GM19324 (cell line): ENCODE data around the gene ZDHHC7.
"Not testable (repeated sequence)": the region's sequence is repeated elsewhere in the genome, so short reads cannot be mapped to it uniquely, and the experiment has no call there.

Experiments
- ATAC-seq: cut with Tn5 transposase; IDR thresholded peaks from one replicate; pipeline ENCODE4 v1.9.1; 2021; ENCODE audit warnings: mild to moderate bottlenecking, moderate library complexity; ENCODE audit not compliant: unreplicated experiment, low FRiP score

The ZDHHC7 gene, protein sequence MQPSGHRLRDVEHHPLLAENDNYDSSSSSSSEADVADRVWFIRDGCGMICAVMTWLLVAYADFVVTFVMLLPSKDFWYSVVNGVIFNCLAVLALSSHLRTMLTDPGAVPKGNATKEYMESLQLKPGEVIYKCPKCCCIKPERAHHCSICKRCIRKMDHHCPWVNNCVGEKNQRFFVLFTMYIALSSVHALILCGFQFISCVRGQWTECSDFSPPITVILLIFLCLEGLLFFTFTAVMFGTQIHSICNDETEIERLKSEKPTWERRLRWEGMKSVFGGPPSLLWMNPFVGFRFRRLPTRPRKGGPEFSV

DNA sequence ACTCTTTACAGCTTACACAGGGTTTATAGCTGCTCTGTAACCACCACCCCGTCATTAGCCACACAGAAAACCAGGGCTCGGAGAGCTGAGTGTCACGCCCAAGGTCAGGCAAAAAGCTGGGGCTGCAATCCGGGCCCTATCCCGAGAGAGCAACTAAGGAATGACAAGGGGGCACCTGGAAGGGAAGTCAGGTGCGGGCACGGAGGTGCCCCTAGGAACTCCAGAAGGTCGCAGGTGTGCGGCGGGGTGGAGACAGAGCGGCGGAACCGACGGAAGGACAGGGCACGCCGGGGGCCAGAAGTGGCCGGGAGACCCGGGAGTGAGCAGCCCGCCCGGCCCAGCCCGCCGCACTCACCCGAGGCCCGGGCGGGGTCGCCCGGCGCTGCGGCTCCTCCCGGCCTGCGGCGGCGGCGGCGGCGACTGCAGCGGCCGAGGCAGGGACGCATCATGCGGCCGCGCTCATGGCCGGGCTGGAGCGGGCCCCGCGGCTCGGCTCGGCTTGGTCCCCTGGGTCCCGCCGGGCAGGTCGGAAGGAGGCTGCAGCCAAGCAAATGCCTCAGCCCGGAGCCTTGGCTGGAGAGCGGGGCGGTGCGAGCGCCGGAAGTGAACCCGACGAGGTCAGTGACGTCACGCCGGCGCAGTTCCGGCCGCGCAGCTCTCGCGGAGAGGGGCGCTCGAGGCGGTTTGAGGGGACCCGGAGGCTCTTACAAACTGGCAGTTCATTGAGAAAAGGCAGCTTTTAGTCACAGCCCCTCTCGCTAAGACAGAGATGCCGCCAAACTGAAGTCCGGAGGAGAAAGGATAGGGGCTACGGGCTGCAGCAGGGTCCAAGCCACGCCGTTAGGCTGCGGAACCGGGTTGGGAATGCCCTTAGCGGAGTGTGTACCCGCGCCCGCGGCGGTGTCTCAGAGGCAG, at the start of gene ZDHHC7:
ZDHHC7 (minus strand) TSS at position 605 of the 915 bp plus-strand sequence. CDS start 20,917 bp downstream, outside the sequence.
- peak; percentile 88 for ATAC-seq

DNA sequence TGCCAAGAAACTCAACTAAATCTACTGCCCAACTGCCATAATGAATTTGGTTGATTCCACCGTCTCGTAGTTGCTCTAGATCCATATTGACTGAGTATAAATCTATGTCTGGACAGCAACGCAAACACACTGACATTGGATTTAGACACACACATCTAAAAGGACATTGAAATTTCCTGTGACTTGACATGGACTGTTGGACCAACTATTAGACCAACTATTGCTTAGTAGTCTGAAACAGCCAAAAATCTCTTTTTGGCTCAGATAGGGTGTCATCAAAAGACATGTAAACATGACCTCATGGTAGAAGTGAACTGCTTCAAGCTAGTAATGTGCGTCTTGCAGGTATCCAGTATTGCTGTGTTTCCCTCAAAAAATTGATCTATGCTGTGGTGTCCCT, 47.6 kb upstream of the ZDHHC7 start:
- no peak for ATAC-seq

DNA sequence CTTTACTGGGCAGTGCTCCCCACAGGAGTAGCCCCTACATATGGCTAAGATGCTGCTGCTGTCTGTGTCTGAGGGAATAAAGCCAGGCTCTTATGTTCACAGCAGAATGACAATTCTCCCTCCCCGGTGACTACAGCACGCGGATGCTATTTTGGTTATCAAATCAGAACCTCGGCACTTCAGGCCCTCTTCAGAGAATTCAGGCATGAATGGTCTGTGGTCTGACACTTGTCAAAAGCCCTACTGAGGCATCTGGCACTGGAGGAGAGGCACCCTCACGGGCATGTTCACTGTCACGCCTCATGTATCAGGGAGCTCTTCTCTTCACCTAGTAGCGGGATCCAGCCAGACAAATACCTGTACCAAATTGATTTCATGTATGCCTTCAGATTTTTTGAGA, 46.6 kb upstream of the ZDHHC7 start:
- ATAC-seq, result no peak

DNA sequence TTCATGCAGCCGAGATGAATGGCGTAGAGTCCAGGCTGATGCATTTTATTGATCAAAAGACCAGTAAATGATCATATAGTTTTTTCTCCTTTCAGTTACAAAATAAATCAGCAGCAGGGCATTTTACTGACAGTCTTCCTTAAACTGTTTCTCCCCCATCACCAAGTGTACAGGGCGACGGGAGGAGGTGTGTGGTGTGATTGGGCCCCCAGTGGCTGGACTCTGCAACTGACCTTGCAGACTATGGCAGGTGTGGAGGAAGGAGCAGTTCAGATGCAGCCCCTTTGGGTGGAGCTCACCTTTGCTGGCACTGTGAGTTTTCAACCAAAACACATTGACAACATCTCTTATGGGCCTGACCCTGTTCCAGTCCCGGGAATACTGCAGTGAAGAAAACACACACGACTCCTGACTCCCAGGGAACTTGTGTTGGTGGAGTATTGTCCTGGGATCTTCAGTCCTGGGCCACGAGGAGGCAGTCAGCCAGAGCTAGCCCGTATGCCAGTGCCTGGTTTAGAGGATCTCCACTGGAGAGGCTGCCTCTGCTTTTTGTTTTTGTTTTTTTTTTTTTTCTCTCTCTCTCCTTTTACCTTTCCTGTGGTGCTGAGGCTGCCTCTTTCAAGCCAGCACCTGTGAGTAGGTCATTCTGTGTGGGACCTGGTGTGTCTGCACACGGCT, 46.0 kb upstream of the ZDHHC7 start:
- ATAC-seq, result no peak

DNA sequence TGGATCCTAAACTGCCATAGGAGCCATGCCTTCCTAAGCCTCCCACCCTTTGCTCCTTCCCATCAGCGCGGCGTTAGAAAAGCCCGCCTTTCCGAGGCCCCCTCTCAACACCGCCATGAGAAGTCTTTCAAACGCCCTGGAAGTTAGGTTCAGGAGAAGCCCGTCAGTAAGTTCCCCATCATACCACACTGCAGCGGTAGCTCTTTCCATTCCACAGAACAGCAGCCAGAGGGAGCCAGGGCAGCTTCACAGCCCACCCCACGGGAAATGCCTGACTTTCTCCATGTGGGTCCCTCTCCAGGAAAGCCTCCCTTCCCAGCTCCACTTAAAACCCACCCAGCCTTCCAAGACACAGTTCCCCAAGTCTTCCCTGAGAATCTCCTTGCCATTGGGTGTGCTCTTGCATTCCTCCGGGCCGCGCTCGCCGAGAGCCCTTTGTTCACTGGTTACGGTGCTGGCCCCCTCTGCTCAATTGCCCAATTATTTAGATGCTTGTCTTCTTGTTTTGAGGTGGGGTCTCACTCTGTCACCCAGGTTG, 44.9 kb upstream of the ZDHHC7 start:
- ATAC-seq, result no peak

DNA sequence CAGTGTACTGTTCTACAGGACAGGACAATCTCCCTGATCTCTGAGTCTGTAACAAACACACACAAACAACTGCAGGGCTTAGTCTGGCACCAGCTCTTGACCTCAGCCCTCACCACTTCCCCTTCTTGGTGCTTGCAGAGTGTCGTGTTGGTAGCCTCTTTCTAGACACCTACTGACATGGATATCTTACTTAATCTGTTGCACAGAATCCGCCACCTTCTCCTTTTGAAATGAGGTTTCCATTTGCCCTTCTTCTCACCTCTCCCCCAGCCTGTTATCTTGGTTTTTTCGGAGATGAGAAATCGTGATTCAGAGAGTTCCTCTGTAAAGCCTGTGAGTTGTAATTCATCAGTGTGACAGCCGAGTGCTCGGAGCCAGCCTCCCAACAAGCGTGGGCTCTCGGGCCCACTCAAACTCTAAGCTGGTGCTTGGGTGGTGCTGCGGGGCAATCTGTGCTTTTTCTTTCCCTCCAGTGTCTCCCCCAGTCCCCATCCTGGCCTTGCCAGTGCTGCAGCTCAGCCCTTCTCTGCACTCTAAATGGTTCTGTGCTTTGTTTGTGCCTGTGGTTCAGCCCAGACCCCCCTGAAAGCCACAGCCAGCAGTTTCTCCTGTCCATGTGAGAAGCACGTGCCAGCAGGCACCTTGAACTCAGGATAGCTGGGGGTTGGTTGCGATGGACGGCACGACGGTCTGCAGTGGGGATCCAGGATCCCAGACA, 44.3 kb upstream of the ZDHHC7 start:
- no peak for ATAC-seq

DNA sequence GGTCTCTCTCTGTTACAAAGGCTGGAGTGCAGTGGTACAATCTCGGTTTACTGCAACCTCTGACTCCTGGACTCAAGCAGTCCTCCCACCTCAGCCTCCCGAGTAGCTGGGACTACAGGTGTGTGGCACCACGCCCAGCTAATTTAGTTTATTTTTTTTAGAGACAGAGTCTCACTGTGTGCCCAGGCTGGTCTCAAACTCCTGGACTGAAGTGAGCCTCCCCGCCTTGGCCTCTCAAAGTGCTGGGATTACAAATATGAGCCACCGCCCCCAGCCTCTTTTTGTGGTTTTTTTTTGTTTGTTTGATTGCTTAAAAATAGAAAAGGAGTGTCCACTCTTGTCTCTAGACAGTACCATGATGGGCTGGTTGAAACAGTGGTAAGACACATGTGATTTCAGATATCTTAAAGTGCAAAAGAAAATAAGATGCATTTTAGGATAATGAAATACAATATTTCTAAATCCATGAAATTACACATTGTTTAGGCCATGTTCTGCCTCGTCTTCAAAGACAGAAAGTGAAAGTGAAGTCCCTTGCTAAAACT, 43.7 kb upstream of the ZDHHC7 start:
- no peak for ATAC-seq

DNA sequence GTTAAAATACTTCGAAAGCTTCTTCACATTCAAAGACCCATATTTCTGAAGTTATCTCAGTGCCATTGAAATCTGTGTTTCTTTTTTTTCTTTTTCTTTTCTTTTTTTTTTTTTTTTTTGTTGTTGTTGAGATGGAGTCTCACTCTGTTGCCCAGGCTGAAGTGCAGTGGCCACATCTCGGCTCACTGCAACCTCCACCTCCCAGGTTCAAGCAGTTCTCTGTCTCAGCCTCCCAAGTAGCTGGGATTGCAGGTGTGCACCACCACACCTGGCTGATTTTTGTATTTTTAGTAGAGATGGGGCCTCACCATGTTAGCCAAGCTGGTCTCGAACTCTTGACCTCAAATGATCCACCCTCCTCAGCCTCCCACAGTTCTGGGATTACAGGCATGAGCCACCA, 43.0 kb upstream of the ZDHHC7 start:
- ATAC-seq, result not testable (repeated sequence)

DNA sequence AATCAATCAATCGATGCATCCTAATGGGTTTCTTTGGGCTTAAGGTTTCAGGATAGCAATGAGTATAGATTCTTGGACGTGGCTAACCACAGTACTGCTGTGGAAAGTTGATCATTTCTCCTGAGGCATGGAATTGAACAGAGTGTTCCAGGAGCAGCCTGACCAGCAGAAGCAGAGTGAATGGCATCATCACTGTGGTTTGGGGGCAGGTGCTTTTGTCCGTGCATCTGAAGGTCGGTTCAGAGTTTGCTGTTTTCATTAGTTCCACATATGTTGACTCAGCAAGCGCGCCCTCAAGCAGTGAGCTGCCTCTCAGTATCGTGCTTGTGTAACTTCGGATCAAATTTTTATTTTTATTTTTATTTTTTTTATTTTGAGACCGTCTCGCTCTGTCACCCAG, 41.2 kb upstream of the ZDHHC7 start:
- ATAC-seq, result no peak

DNA sequence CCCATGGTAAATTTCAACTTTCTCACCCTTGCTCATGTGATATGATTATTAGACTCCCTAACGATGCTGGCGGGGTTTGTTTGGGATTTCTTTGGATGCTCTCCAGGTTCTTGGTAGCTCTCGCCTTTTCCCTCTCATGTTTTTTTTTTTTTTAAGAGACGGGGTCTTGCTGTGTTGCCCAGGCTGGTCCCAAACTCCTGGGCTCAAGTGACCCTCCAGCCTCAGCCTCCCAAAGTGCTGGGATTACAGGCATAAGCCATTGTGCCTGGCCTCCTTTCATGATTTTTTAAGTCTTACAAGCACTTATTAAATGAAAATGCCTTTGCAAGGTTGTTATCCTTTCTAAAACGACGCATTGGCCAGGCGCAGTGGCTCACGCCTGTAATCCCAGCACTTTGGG, 40.3 kb upstream of the ZDHHC7 start:
- ATAC-seq, result no peak

DNA sequence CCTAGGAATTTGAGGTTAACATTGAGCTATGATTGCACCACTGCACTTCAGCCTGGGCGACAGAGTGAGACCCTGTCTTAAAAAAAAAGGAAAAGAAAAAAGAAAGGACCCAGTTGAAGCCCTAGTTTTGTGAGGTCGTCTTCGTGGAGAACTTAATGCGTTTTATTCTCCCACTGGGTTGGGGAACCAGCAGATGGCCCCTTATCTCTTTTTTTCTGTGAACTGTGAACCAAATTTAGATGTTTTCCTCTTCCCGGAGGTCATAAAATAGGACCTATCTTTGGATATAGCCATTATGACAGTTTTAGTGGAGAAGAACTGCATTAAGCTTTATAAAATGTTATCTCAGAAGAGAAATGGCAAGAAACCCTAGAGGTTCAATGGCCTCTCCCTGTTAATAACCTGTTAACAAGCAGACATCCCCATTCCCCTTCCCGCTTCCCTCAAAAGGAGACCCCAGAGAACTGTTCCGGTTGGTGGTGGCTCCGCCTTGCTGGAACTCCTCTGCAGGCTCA, 39.8 kb upstream of the ZDHHC7 start:
- no peak for ATAC-seq

DNA sequence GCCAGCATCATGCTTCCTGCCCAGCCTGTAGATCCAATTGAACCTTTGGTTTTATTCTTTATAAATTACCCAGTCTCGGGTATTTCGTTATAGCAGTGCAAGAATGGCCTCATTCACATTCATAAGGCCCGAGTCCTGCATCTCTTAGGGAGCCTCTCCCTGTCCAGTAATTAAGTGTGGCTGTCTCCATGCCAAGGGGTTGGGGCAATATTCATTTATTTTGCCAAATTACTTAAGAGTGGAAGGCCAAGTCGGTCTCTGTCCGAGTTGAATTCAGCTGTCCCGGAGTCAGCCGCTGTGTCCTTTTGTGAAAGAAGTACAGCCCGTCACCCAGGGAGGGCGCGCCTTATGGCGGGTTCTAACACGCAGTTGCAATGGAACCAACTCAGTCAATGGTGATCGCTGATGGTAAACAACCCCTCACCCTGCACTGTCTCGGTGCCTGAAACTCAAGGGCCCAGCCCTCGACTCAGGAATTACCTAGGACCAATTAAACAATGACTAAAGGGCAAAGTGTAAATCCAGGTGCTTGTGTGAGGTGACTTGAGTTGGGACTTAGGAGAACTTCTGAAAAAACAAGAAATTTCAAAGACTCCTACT, 38.5 kb upstream of the ZDHHC7 start:
- no peak for ATAC-seq

DNA sequence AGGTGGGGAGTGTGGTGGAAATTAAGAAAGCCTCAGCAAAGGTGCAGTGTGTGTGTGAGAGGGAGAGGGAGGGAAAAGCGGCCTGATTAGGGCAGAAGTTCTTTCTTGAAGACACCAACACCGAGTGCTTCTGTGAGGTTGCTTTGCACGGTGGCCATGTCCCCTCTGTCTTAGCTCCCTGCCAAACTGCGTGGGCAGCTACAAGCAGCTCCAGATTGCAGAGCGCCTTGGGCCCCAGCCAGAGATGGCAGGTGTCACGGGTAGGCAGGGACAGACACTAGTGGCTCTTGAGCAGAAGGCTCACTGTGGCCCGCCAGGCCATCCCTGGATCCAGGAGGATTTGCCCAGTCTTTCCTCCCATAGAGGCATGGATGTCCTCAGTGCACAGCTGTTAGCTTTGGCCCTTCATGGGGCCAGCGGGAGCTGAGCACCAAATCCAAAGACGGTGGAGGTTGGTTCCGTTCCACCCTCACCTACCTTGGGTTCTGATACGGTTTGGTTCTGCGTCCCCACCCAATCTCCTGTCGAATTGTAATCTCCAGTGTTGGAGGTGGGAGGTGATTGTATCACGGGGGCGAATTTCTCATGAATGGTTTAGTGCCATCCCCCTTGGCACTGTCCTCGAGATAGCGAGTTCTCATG, 37.7 kb upstream of the ZDHHC7 start:
- ATAC-seq, result no peak

DNA sequence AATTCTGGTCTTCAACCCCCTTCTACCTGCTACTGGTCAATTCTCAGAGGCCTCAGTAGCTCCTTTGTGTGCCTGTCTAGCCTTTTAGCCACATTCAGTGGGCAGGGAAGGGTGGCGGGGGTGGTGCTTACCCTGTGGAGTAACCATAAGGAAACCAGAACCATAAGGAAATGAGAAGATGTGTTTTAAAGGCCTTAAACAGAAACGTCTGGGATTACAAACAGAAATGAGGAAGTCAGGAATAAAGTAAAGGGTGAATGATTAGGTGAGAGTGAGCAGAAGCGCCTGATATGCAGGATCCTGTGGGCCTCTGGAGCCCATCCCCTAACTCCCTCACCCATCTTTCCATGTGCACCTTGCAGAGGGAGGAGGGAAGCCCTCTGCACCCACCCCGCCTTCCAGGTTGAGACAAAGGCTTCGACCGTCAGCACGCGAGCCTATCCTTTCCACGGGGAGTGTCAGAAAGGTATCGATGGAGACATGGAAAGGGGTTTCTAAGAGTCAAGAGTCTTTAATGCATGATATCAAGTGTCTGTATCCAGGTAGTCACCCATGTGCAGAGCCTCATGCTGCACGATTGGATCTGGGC, 36.6 kb upstream of the ZDHHC7 start:
- ATAC-seq, result no peak

DNA sequence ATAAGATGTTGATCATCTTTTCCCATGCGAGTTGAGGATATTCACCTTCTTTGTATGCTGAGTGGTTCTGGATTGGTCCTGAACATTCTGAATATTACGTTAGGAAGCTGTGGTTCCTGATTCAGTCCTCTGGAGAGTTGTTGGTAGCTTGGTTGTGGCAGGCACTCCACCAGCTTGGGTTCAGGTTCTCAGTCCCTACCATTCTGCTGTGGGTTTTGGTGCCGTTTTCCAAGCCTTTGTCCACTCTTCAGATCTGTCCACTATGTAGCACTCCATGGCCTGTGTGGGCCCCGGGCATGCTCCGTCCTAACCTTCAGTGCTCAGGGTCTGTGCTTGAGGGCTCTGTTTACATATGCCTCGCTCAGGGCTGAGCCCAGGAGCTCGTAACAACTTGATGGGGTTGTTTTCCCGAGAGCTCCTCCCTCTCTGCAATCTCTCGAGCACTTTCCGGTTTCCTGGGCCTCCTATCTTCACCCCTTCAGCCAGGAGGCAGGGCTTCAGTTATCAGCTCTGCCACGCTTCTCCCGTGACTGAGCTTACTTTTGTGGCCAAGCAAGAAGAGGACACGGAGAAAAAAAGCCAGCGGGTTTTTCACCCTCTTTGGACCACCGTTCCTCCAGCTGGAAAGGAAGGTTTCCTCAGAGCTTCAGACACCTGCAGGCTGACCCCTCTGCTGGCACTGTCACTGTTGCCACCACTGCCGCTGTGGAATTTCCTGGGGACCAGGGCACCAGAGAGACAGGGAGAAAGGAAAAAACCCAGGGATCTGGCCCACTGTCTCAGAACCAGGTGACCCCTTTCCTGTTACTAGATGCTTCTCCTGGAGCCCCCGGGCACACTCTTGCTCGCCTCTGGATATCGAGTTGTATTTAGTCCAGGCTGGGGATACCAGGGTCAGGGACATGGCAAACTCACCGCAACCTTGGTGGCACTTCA, 35.9 kb upstream of the ZDHHC7 start:
- no peak for ATAC-seq

DNA sequence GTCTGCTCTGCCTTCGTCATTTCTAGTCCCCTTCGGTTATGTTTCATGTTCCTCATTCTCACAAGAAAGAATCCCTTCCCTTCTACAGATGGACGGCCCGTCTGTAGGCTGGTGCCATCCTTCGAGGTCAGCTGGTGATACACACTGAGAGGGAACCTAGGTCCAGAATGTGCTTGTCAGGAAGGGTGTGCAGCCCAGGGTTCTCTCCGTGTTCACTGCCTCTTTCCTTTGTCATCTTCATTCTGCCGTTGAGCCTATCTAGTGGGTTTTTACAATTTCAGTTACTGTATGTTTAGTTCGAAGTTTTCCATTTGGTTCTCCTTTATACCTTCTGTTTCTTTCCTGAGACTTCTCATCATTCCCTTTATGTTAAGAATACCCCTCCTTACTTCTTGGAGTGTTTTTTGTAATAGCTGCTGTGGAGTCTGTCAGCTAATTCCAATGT, 35.2 kb upstream of the ZDHHC7 start:
- no peak for ATAC-seq
